Neutrophil (primary cell): ENCODE results near the gene HOXD1.
A peak's percentile ranks its signal among the peaks of the same experiment; 100 is the strongest.

Experiments used
- H3K27ac ChIP-seq: fragments of 200-600 bp; sonication (generic); 2 replicates; pipeline ENCODE4 v1.5.1; 2016; ENCODE audit warnings: mild to moderate bottlenecking, moderate library complexity
- H3K27me3 ChIP-seq: fragments of 200-600 bp; sonication (generic); 2 replicates; pipeline ENCODE4 v1.6.0; 2016; ENCODE audit warnings: mild to moderate bottlenecking
- H3K36me3 ChIP-seq: fragments of 200-600 bp; sonication (generic); 2 replicates; pipeline ENCODE4 v1.5.1; 2017
- H3K4me1 ChIP-seq, 2 experiments: fragments of 200-600 bp in 1 of 2; sonication (generic) in 1 of 2; 1 replicate in 1 of 2; 2 replicates in 1 of 2; pipeline versions ENCODE4 v1.5.1 to v1.6.1; 2013 to 2016; ENCODE audit warnings: low read depth in 1 of 2, low read length in 1 of 2, mild to moderate bottlenecking in 1 of 2, moderate library complexity in 1 of 2; ENCODE audit not compliant: control insufficient read depth in 1 of 2, insufficient read depth in 1 of 2
- H3K4me3 ChIP-seq, 2 experiments: fragments of 200-600 bp in 1 of 2; sonication (generic) in 1 of 2; 1 replicate in 1 of 2; 2 replicates in 1 of 2; pipeline ENCODE4 v1.5.1; 2013 to 2016; ENCODE audit warnings: low read depth in 1 of 2, low read length in 1 of 2, mild to moderate bottlenecking in 1 of 2, moderate library complexity in 1 of 2
- H3K9me3 ChIP-seq: fragments of 200-600 bp; sonication (generic); 2 replicates; pipeline ENCODE4 v1.5.1; 2016
- CTCF ChIP-seq: fragments of 200-600 bp; sonication (generic); IDR thresholded peaks from 2 replicates; pipeline ENCODE4 v1.5.1; 2016; ENCODE audit warnings: antibody characterized with exemption

HOXD1 gene

DNA sequence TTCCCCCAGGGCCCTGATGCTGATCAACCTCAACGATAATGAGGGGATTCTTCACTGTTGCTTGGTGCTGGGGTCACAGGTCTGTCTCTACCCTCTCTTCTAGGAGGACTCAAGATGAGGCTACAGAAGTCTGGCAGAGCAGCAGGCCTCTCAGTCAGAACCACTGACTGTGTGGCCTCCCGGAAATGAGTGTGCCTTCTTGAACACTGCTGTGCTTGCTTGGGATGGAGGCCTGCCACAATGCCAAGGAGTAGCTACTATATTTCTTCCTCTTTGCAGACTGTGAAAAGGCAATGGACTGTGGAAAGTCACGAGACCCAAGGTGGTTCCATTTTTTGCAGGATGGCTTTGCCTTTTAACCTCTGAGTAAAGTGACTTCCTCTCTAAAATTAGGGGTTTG is 5.8 kb upstream of the HOXD1 start:
- Histone ChIP-seq H3K4me3 (no peak overlapping the region), H3K4me1 (peaks cover 4 to 7% of the 10 kb centered on the region in 2 experiments), H3K27ac (no peak overlapping the region), H3K27me3 (peaks cover 100% of the 10 kb centered on the region), H3K9me3 (no peaks in the 10 kb centered on the region), H3K36me3 (no peaks in the 10 kb centered on the region)
- TF ChIP-seq CTCF, result no peak

- no peak for TF ChIP-seq CTCF
Observed at GRCh38 chr2:176184749-176185148, 3.7 kb upstream of the HOXD1 start.

DNA sequence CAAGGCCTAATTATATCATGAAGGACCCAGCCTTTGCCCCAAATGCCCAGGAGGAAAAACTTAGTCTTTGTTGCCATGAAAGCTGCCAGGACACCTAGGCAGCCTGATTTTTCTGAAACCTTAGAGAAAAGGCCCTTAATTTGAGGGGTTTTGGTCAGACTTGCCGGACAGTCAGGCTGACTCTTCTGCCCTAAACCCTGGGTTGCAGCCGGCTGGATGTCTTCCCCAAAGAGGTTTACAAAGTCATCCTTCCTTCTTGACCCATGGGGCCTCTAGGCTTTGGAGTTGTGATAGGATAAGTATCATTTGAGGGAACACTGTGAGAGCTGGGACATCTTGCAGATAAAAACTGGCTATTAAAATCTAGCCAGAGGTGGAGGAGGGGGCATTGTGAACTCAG is 2.4 kb upstream of the HOXD1 start:
- Histone ChIP-seq H3K4me3 (no peak overlapping the region), H3K4me1 (peaks cover 24 to 28% of the 10 kb centered on the region in 2 experiments), H3K9me3 (no peaks in the 10 kb centered on the region), H3K36me3 (no peaks in the 10 kb centered on the region), H3K27me3 (peaks cover 100% of the 10 kb centered on the region), H3K27ac (no peak overlapping the region)
- TF ChIP-seq CTCF, result no peak

More at GRCh38 chr2:176184749-176185148, 3.7 kb upstream of the HOXD1 start:
- Histone ChIP-seq H3K27me3 (peaks cover 100% of the 10 kb centered on the region), H3K4me3 (no peak overlapping the region), H3K9me3 (no peaks in the 10 kb centered on the region), H3K36me3 (no peaks in the 10 kb centered on the region), H3K4me1 (peaks cover 24 to 28% of the 10 kb centered on the region in 2 experiments), H3K27ac (no peak overlapping the region)

GRCh38 chr2:176187200-176187898 is 1.1 kb upstream of the HOXD1 start:
- H3K4me3 ChIP-seq, result peak overlapping the region; percentile 21 to 54
- H3K4me1 ChIP-seq, result peaks cover 24 to 28% of the 10 kb centered on the region in 2 experiments
- TF ChIP-seq CTCF, result no peak
- no peaks in the 10 kb centered on the region for H3K36me3 ChIP-seq
- no peak overlapping the region for H3K27ac ChIP-seq
- peaks cover 100% of the 10 kb centered on the region for H3K27me3 ChIP-seq
- H3K9me3 ChIP-seq, result no peaks in the 10 kb centered on the region

DNA sequence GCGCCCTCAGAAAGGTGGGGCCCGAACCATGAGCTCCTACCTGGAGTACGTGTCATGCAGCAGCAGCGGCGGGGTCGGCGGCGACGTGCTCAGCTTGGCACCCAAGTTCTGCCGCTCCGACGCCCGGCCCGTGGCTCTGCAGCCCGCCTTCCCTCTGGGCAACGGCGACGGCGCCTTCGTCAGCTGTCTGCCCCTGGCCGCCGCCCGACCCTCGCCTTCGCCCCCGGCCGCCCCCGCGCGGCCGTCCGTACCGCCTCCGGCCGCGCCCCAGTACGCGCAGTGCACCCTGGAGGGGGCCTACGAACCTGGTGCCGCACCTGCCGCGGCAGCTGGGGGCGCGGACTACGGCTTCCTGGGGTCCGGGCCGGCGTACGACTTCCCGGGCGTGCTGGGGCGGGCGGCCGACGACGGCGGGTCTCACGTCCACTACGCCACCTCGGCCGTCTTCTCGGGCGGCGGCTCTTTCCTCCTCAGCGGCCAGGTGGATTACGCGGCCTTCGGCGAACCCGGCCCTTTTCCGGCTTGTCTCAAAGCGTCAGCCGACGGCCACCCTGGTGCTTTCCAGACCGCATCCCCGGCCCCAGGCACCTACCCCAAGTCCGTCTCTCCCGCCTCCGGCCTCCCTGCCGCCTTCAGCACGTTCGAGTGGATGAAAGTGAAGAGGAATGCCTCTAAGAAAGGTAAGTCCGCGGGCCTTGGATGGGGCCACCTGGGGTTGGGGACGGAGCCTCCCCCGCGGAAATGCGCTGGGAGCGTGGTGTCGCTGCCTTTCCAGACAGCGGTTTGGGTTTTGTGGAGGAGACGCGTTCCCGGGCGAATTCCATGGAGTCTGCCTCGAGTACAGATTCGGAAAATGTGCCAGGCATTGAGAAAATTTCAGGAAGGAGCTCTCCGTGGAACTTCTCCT is 559 bp downstream of the HOXD1 start:
- TF ChIP-seq CTCF, result no peak
- peak overlapping the region; percentile 21 to 54 for H3K4me3 ChIP-seq
- H3K27me3 ChIP-seq, result peaks cover 100% of the 10 kb centered on the region
- H3K9me3 ChIP-seq, result no peaks in the 10 kb centered on the region
- H3K36me3 ChIP-seq, result no peaks in the 10 kb centered on the region
- no peak overlapping the region for H3K27ac ChIP-seq
- H3K4me1 ChIP-seq, result peaks cover 24 to 28% of the 10 kb centered on the region in 2 experiments
